PFSK-1 (cell line): ENCODE data around the gene IFI27.

Experiments used
- POLR2AphosphoS5 ChIP-seq: IDR thresholded peaks from 2 replicates; pipeline ENCODE4 v1.6.1; 2012; ENCODE audit warnings: low read depth, mild to moderate bottlenecking, control low read depth, low read length, moderate library complexity
- TAF1 ChIP-seq: IDR thresholded peaks from 2 replicates; pipeline ENCODE4 v1.6.1; 2012; ENCODE audit warnings: low read length, control low read depth, borderline replicate concordance; ENCODE audit not compliant: insufficient read depth

GRCh38 chr14:94099006-94099405 lies 11.5 kb upstream of the IFI27 start:
- TF ChIP-seq POLR2AphosphoS5 (no peak), TAF1 (no peak)
